22Rv1 (cell line): Measurements from ENCODE around the gene TECPR2.

ENCODE experiments used
- CTCF ChIP-seq: fragments of 450-650 bp; IDR thresholded peaks from 2 replicates; pipeline ENCODE4 v1.5.1; 2017; ENCODE audit warnings: mild to moderate bottlenecking
- ZFX ChIP-seq: fragments of 450-650 bp; IDR thresholded peaks from 2 replicates; pipeline ENCODE4 v1.6.1; 2017; ENCODE audit warnings: antibody characterized with exemption, borderline replicate concordance

- no peak for TF ChIP-seq CTCF
- TF ChIP-seq ZFX: no peak
Observed at GRCh38 chr14:102507081-102507856, 144.5 kb downstream of the TECPR2 start.
